Measurements from ENCODE around the gene BAMBI.

Gene BAMBI

GRCh38 chr10:28721318-28721951 is 44.1 kb downstream of the BAMBI start:
- Histone ChIP-seq H3K14ac (ENCODE audit: low read length) (no peak overlapping the region), H3K23ac (ENCODE audit: low read depth, low read length, poor library complexity) (no peak overlapping the region), H3K36me3 (replicated peaks in 1 of 2; ENCODE audit: control insufficient read depth in 2 of 2, insufficient read depth in 2 of 2, low read length in 2 of 2) (no peaks in the 10 kb centered on the region), H2BK15ac (ENCODE audit: low read length) (no peak overlapping the region), H3K9ac (ENCODE audit: low read depth, low read length, poor library complexity) (no peak overlapping the region), H4K8ac (ENCODE audit: low read depth, low read length) (no peak overlapping the region), H3K18ac (ENCODE audit: low read length) (no peak overlapping the region), H3K4ac (ENCODE audit: low read length) (no peak overlapping the region), H2BK12ac (ENCODE audit: low read length) (no peak overlapping the region), H3K27ac (replicated peaks; ENCODE audit: low read length) (no peak overlapping the region), H4K91ac (ENCODE audit: low read depth, low read length, poor library complexity) (no peak overlapping the region), H3K4me2 (ENCODE audit: insufficient read depth, low read length, poor library complexity, severe bottlenecking) (peak overlapping the region; percentile 99), H3K79me1 (ENCODE audit: low read depth, low read length) (no peaks in the 10 kb centered on the region), H3K4me3 (ENCODE audit: low read length in 2 of 2) (no peak overlapping the region), H2AFZ (ENCODE audit: low read length) (peak overlapping the region; percentile 98), H3K4me1 (ENCODE audit: control insufficient read depth in 2 of 2, insufficient read depth in 1 of 2, low read depth in 1 of 2, low read length in 2 of 2) (peaks cover 6 to 7% of the 10 kb centered on the region in 2 donors), H2BK5ac (ENCODE audit: low read length) (no peak overlapping the region), H3K27me3 (ENCODE audit: control insufficient read depth in 3 of 3, insufficient read depth in 3 of 3, low read depth in 1 of 3, low read length in 3 of 3) (peaks cover 0 to 40% (median 16%) of the 10 kb centered on the region in 3 experiments), H2BK120ac (ENCODE audit: low read depth, low read length) (no peak overlapping the region), H2AK5ac (ENCODE audit: low read depth, low read length) (no peak overlapping the region), H3K9me3 (replicated peaks in 1 of 2; ENCODE audit: control insufficient read depth in 2 of 2, insufficient read depth in 1 of 2, low read depth in 1 of 2, low read length in 2 of 2) (no peaks in the 10 kb centered on the region)
- no CpG with 5 or more reads among the region's 11 CpGs for WGBS, 2 donors (ENCODE audit: extremely low coverage in 2 of 2, insufficient read length in 2 of 2, insufficient replicate concordance in 1 of 2)
- no peak for DNase-seq (ENCODE audit: low spot score)

- no peak overlapping the region for H4K91ac ChIP-seq (ENCODE audit: low read depth, low read length, poor library complexity)
- no peak overlapping the region for H4K8ac ChIP-seq (ENCODE audit: low read depth, low read length)
- H3K79me1 ChIP-seq (ENCODE audit: low read depth, low read length) = no peaks in the 10 kb centered on the region
- no peak overlapping the region for H2BK15ac ChIP-seq (ENCODE audit: low read length)
- H2AK5ac ChIP-seq (ENCODE audit: low read depth, low read length) = no peak overlapping the region
- no peak overlapping the region for H3K14ac ChIP-seq (ENCODE audit: low read length)
- peaks cover 0 to 40% (median 16%) of the 10 kb centered on the region in 3 experiments for H3K27me3 ChIP-seq (ENCODE audit: control insufficient read depth in 3 of 3, insufficient read depth in 3 of 3, low read depth in 1 of 3, low read length in 3 of 3)
- H2AFZ ChIP-seq (ENCODE audit: low read length) = peak overlapping the region; percentile 98
- H2BK12ac ChIP-seq (ENCODE audit: low read length) = no peak overlapping the region
- no peak overlapping the region for H3K27ac ChIP-seq (replicated peaks; ENCODE audit: low read length)
- peaks cover 6 to 7% of the 10 kb centered on the region in 2 donors for H3K4me1 ChIP-seq (ENCODE audit: control insufficient read depth in 2 of 2, insufficient read depth in 1 of 2, low read depth in 1 of 2, low read length in 2 of 2)
- H3K9me3 ChIP-seq (replicated peaks in 1 of 2; ENCODE audit: control insufficient read depth in 2 of 2, insufficient read depth in 1 of 2, low read depth in 1 of 2, low read length in 2 of 2) = no peaks in the 10 kb centered on the region
- DNase-seq (ENCODE audit: low spot score) = peak; percentile 31
- H2BK120ac ChIP-seq (ENCODE audit: low read depth, low read length) = no peak overlapping the region
- H3K18ac ChIP-seq (ENCODE audit: low read length) = peak overlapping the region; percentile 36
- H3K4me3 ChIP-seq (ENCODE audit: low read length in 2 of 2) = peak overlapping the region; percentile 35 to 75
- no peak overlapping the region for H3K4ac ChIP-seq (ENCODE audit: low read length)
- peak overlapping the region; percentile 99 for H3K4me2 ChIP-seq (ENCODE audit: insufficient read depth, low read length, poor library complexity, severe bottlenecking)
- no peak overlapping the region for H2BK5ac ChIP-seq (ENCODE audit: low read length)
- H3K36me3 ChIP-seq (replicated peaks in 1 of 2; ENCODE audit: control insufficient read depth in 2 of 2, insufficient read depth in 2 of 2, low read length in 2 of 2) = no peaks in the 10 kb centered on the region
- no peak overlapping the region for H3K23ac ChIP-seq (ENCODE audit: low read depth, low read length, poor library complexity)
- H3K9ac ChIP-seq (ENCODE audit: low read depth, low read length, poor library complexity) = peak overlapping the region; percentile 66
- no CpG with 5 or more reads among the region's 46 CpGs for WGBS, 2 donors (ENCODE audit: extremely low coverage in 2 of 2, insufficient read length in 2 of 2, insufficient replicate concordance in 1 of 2)
Observed at GRCh38 chr10:28722065-28722803, 44.9 kb downstream of the BAMBI start.

GRCh38 chr10:28728366-28728765 is 51.0 kb downstream of the BAMBI start:
- Histone ChIP-seq H2BK5ac (ENCODE audit: low read length) (no peak overlapping the region), H4K91ac (ENCODE audit: low read depth, low read length, poor library complexity) (no peak overlapping the region), H3K27ac (replicated peaks; ENCODE audit: low read length) (no peak overlapping the region), H2BK120ac (ENCODE audit: low read depth, low read length) (no peak overlapping the region), H3K36me3 (replicated peaks in 1 of 2; ENCODE audit: control insufficient read depth in 2 of 2, insufficient read depth in 2 of 2, low read length in 2 of 2) (no peaks in the 10 kb centered on the region), H3K23ac (ENCODE audit: low read depth, low read length, poor library complexity) (no peak overlapping the region), H3K4me1 (ENCODE audit: control insufficient read depth in 2 of 2, insufficient read depth in 1 of 2, low read depth in 1 of 2, low read length in 2 of 2) (peaks cover 0 to 2% of the 10 kb centered on the region in 2 donors), H3K14ac (ENCODE audit: low read length) (no peak overlapping the region), H3K4ac (ENCODE audit: low read length) (no peak overlapping the region), H3K9ac (ENCODE audit: low read depth, low read length, poor library complexity) (no peak overlapping the region), H3K9me3 (replicated peaks in 1 of 2; ENCODE audit: control insufficient read depth in 2 of 2, insufficient read depth in 1 of 2, low read depth in 1 of 2, low read length in 2 of 2) (no peaks in the 10 kb centered on the region), H3K4me3 (ENCODE audit: low read length in 2 of 2) (no peak overlapping the region), H2AK5ac (ENCODE audit: low read depth, low read length) (no peak overlapping the region), H2BK12ac (ENCODE audit: low read length) (no peak overlapping the region), H3K27me3 (ENCODE audit: control insufficient read depth in 3 of 3, insufficient read depth in 3 of 3, low read depth in 1 of 3, low read length in 3 of 3) (peaks cover 0 to 19% (median 0%) of the 10 kb centered on the region in 3 experiments), H4K8ac (ENCODE audit: low read depth, low read length) (no peak overlapping the region), H3K79me1 (ENCODE audit: low read depth, low read length) (no peaks in the 10 kb centered on the region), H2AFZ (ENCODE audit: low read length) (no peak overlapping the region), H3K4me2 (ENCODE audit: insufficient read depth, low read length, poor library complexity, severe bottlenecking) (no peak overlapping the region), H3K18ac (ENCODE audit: low read length) (no peak overlapping the region), H2BK15ac (ENCODE audit: low read length) (no peak overlapping the region)
- DNase-seq (ENCODE audit: low spot score) = no peak
- no CpG with 5 or more reads among the region's 1 CpG for WGBS, 2 donors (ENCODE audit: extremely low coverage in 2 of 2, insufficient read length in 2 of 2, insufficient replicate concordance in 1 of 2)

GRCh38 chr10:28730031-28730778 is 52.9 kb downstream of the BAMBI start:
- Histone ChIP-seq H4K8ac (ENCODE audit: low read depth, low read length) (no peak overlapping the region), H3K36me3 (replicated peaks in 1 of 2; ENCODE audit: control insufficient read depth in 2 of 2, insufficient read depth in 2 of 2, low read length in 2 of 2) (no peaks in the 10 kb centered on the region)

More at GRCh38 chr10:28730031-28730778, 52.9 kb downstream of the BAMBI start:
- Histone ChIP-seq H3K9me3 (replicated peaks in 1 of 2; ENCODE audit: control insufficient read depth in 2 of 2, insufficient read depth in 1 of 2, low read depth in 1 of 2, low read length in 2 of 2) (peaks cover 2 to 3% of the 10 kb centered on the region in 2 donors), H3K18ac (ENCODE audit: low read length) (no peak overlapping the region), H3K4me2 (ENCODE audit: insufficient read depth, low read length, poor library complexity, severe bottlenecking) (no peak overlapping the region), H3K79me1 (ENCODE audit: low read depth, low read length) (no peaks in the 10 kb centered on the region), H2BK12ac (ENCODE audit: low read length) (no peak overlapping the region), H3K4me3 (ENCODE audit: low read length in 2 of 2) (no peak overlapping the region), H2AFZ (ENCODE audit: low read length) (no peak overlapping the region), H3K4ac (ENCODE audit: low read length) (no peak overlapping the region), H2BK120ac (ENCODE audit: low read depth, low read length) (no peak overlapping the region), H2BK5ac (ENCODE audit: low read length) (no peak overlapping the region), H2AK5ac (ENCODE audit: low read depth, low read length) (no peak overlapping the region), H3K23ac (ENCODE audit: low read depth, low read length, poor library complexity) (no peak overlapping the region), H3K27ac (replicated peaks; ENCODE audit: low read length) (no peak overlapping the region), H2BK15ac (ENCODE audit: low read length) (no peak overlapping the region), H4K91ac (ENCODE audit: low read depth, low read length, poor library complexity) (no peak overlapping the region), H3K27me3 (ENCODE audit: control insufficient read depth in 3 of 3, insufficient read depth in 3 of 3, low read depth in 1 of 3, low read length in 3 of 3) (peaks cover 0 to 12% (median 0%) of the 10 kb centered on the region in 3 experiments), H3K9ac (ENCODE audit: low read depth, low read length, poor library complexity) (no peak overlapping the region), H3K14ac (ENCODE audit: low read length) (no peak overlapping the region), H3K4me1 (ENCODE audit: control insufficient read depth in 2 of 2, insufficient read depth in 1 of 2, low read depth in 1 of 2, low read length in 2 of 2) (peaks cover 0 to 2% of the 10 kb centered on the region in 2 donors)
- DNase-seq (ENCODE audit: low spot score) = no peak
- WGBS, 2 donors (ENCODE audit: extremely low coverage in 2 of 2, insufficient read length in 2 of 2, insufficient replicate concordance in 1 of 2) = no CpG with 5 or more reads among the region's 7 CpGs

All from neuronal stem cell (in vitro differentiated cells).